PFSK-1 (cell line): Measurements from ENCODE around the gene EAF2.

ENCODE experiments used
- POLR2AphosphoS5 ChIP-seq: IDR thresholded peaks from 2 replicates; pipeline ENCODE4 v1.6.1; 2012; ENCODE audit warnings: low read depth, mild to moderate bottlenecking, control low read depth, low read length, moderate library complexity
- SIN3A ChIP-seq: IDR thresholded peaks from 2 replicates; pipeline ENCODE4 v1.6.1; 2012; ENCODE audit warnings: mild to moderate bottlenecking, low read length, moderate library complexity, borderline replicate concordance; ENCODE audit not compliant: insufficient read depth
- TAF1 ChIP-seq: IDR thresholded peaks from 2 replicates; pipeline ENCODE4 v1.6.1; 2012; ENCODE audit warnings: low read length, control low read depth, borderline replicate concordance; ENCODE audit not compliant: insufficient read depth
- TF ChIP-seq, protein P1 (sequence below), 2 experiments: IDR thresholded peaks; 2 replicates each; pipeline versions ENCODE4 v1.6.1 to v1.8.0; 2011 to 2012; ENCODE audit warnings: low read depth in 2 of 2, low read length in 2 of 2, control low read depth in 1 of 2, inconsistent platforms in 1 of 2, mild to moderate bottlenecking in 1 of 2, moderate library complexity in 1 of 2; ENCODE audit not compliant: insufficient read depth in 1 of 2

DNA sequence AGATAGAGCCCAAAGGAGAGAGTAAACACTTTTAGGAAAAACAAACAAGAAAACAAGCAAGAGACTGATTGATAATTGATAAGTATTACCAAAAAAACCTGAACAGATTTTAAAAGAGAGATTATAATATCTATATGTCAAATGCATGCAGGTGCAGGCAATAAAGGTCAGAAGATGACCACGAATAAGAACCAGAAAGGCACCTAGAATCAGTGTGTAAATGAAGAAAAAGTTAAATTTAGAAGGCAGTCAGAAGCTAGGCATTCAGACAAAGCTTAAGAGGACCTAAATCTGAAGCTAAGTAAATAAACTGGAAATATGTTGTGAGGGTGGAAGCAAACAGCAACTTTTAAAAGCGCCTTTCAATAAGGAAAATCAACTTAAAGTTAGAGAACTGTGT is 16.4 kb upstream of the EAF2 start:
- TF ChIP-seq SIN3A (no peak), POLR2AphosphoS5 (no peak), TAF1 (no peak)
- TF ChIP-seq, protein P1, sequence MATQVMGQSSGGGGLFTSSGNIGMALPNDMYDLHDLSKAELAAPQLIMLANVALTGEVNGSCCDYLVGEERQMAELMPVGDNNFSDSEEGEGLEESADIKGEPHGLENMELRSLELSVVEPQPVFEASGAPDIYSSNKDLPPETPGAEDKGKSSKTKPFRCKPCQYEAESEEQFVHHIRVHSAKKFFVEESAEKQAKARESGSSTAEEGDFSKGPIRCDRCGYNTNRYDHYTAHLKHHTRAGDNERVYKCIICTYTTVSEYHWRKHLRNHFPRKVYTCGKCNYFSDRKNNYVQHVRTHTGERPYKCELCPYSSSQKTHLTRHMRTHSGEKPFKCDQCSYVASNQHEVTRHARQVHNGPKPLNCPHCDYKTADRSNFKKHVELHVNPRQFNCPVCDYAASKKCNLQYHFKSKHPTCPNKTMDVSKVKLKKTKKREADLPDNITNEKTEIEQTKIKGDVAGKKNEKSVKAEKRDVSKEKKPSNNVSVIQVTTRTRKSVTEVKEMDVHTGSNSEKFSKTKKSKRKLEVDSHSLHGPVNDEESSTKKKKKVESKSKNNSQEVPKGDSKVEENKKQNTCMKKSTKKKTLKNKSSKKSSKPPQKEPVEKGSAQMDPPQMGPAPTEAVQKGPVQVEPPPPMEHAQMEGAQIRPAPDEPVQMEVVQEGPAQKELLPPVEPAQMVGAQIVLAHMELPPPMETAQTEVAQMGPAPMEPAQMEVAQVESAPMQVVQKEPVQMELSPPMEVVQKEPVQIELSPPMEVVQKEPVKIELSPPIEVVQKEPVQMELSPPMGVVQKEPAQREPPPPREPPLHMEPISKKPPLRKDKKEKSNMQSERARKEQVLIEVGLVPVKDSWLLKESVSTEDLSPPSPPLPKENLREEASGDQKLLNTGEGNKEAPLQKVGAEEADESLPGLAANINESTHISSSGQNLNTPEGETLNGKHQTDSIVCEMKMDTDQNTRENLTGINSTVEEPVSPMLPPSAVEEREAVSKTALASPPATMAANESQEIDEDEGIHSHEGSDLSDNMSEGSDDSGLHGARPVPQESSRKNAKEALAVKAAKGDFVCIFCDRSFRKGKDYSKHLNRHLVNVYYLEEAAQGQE (IDR thresholded peaks at IDR 0.05; ENCODE audit: insufficient read depth in 1 of 2, low read depth in 2 of 2, low read length in 2 of 2): no peak
